SK-N-DZ (cell line): ENCODE data around the gene RND1.

ENCODE experiments used
- DNase-seq: peaks from one replicate; pipeline ENCODE4 v3.0.0-alpha.2; 2015; ENCODE audit warnings: low spot score

RND1 gene

DNA sequence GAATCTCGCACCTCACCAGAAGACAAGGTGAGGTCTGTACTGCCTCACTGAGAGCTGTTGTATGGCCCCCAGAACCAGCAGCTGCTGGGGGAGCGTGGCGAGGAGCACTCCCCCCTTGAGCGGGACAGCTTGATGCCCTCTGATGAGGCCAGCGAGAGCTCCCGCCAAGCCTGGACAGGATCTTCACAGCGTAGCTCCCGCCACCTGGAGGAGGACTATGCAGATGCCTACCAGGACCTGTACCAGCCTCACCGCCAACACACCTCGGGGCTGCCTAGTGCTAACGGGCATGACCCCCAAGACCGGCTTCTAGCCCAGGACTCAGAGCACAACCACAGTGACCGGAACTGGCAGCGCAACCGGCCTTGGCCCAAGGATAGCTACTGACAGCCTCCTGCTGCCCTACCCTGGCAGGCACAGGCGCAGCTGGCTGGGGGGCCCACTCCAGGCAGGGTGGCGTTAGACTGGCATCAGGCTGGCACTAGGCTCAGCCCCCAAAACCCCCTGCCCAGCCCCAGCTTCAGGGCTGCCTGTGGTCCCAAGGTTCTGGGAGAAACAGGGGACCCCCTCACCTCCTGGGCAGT is 38.1 kb downstream of the RND1 start:
- DNase-seq, result no peak

DNA sequence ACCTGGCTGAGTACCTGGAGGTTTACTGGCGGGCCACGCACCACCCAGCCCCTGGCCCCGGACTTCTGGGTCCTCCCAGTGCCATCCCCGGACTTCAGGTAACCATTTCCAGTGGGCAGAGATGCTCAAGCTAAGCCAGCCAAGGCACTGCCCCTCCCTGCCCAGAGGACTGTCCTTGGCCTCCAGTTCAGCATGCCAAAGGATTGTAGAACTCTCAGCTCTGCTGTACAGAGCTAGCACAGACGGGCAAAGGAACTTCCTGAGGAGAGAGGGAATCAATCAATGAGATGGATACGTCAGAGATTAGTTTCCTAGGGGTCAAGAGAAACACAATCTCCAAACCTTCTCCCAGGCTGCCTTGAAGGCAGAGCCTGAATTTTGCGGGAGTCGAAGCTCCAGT is 38.6 kb downstream of the RND1 start:
- no peak for DNase-seq

DNA sequence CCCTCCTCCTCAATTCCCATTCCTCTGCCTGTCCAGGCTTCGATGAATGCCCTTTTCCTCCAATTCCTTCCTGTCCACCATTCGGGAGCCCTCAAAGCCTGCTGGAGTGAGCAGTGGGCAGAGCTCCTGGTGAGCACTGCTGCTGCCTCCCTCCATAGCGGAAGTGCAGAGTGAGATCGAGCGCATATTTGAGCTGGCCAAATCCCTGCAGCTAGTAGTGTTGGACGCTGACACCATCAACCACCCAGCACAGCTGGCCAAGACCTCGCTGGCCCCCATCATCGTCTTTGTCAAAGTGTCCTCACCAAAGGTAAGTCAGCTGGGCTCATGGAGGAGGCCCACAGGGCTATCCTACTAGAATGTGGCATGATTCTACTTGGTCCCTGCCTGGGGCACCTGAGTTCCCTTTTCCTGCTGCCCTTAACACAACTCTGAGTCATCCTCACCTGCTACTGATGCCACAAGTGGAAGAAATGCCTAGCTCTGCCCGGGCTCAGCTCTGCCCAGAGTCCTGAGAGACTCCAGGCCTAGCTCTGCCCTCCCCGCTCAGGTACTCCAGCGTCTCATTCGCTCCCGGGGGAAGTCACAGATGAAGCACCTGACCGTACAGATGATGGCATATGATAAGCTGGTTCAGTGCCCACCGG is 39.3 kb downstream of the RND1 start:
- DNase-seq, result no peak

DNA sequence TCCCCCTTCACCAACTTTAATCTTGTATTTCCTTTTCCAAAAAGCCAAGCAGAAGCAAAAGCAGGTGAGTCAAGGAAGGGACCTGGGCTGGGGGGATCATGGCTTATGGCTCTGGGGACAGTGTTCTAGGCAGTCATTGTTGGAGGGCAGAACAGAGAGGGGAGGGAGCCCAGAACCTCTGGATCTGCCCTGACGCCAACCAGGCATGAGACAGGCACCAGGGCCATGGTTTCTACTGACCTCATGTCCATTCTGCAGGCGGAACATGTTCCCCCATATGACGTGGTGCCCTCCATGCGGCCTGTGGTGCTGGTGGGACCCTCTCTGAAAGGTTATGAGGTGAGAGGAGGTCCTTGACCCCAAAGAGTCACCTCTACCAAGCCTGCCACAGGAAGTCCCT is 40.8 kb downstream of the RND1 start:
- no peak for DNase-seq

DNA sequence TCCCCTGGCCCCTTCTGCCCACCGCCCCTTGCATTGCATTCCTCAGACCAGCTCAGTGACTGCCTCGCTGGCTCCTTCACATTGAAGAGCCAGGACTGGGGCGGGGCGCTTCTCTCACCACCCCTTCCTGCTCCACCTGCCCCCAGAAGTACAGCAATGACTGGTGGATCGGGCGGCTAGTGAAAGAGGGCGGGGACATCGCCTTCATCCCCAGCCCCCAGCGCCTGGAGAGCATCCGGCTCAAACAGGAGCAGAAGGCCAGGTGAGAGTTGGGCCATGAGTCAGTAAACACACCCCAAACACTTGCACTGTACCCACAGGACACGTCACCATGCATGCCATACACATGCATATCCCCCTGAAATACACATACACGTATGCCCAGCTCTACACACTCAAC is 41.6 kb downstream of the RND1 start:
- DNase-seq, result no peak

DNA sequence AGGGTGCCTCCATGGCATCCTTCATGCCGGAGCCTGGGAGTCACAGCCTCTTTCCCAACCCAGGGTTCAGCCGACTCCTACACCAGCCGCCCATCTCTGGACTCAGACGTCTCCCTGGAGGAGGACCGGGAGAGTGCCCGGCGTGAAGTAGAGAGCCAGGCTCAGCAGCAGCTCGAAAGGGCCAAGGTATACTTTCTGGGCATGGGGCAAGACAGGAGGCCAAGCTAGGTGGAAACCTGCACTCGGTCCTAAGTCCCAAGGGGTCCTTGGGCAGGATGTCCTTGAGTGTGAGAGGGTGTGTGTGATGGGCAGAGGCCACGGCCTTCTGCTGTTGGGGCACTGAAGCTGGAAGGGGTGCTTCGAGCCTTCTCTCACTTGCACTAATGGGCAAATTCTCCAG is 42.4 kb downstream of the RND1 start:
- DNase-seq, result no peak

DNA sequence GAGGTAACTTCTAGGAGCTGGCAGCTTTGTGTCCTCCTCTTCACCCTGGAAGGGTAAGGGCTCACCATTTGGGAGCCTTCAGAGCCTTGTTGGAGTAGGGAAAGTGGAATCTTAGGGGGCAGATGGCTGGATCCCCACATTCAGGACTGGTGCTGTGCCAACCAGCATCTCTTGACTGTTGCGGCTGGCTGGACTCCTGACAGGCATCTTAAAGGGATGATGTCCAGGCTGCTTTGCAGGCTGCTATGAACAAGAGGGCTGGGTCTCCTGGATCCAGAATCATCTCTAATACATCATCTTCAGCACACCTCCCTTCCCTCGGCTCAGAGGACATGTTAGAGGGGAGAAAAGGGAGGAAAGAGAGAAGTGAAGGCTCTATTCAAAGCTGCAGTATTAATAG is 43.0 kb downstream of the RND1 start:
- no peak for DNase-seq

DNA sequence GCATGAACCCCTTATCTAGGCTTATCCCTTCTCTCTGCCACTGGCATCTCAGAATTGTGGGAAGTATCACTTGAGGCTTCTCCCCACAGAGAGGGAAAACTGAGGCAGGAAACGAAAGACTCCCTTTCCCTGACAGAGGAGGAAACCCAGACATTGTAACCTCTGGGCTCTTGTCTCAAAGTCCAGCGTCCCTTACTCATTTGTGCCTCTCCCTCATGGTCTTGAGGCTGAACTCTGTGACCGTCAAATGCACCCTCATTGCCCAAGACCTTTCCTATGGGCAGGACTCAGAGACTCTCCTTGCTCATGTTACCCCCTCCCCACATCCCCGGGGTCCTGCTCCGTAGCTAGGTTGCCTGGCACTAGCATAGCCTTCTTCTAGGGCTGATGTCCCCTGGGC is 43.5 kb downstream of the RND1 start:
- no peak for DNase-seq

DNA sequence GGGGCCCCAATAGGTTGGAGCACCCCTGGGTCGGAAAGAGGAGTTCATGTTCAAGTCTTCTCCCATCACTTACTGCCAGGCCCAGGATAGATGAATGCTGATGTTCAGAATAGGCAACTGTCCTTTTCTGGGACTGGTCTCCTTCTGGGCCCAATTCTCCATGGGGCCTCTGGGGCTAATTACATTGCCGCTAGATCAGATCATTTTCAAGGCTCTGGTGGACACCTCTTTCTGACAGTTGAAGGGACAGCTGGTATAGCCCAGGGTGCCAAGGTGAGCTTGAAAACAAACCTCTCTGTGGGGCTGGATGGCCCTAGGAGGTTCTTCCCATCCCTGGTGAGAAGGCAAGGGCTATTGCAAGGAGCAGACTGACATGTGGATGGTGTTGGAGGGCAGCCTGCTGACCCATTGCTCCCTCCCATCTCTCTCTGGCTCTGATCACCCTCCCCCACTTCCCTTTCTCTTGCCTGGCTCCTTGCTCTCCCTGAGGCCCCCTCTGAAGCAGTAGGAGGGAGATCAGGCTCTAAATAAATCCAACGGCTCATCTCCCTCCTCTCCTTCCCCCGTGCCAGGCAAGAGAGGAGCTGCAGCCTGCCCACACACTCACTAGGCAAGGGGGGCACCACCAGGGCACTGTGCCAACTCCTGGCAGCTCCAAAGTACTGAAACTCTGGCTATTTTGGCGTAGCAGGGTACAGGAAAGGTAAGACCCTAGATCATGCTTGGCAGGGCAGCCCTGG is 45.5 kb downstream of the RND1 start:
- peak; percentile 51 for DNase-seq

DNA sequence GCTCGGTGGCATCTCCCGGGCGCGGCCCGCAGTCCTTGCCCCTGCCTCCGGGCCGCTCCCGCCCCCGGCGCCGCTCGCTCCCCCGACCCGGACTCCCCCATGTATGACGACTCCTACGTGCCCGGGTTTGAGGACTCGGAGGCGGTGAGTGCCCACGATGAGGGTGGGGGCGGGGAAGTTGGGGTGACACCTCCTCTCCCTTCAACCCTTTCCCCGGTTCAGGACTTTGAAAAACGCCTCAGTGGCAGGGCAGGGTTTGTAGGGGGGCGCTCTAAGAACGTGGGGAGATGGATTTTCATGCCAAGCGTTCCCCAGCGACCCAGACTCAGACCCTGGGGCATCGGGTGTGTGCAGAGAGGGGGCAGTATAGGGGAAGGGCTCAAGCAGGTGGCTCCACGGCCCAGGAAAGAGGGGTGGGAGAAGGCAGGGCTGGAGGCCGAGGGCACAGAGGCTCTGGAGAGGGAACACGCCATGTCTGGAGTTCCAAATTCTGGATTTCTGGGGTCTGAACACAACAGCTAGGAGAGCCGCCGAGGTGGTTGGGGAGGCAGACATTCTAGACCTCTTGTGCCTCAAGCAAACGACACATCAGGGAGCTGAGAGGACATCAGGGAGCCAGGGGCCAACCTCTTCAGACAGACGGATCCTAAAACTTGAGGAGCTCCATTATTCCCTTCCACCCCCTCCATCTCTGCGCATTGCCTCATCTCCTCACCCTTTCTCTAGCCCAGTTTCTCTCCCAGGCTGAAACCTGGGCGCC is 46.7 kb downstream of the RND1 start:
- peak; percentile 73 for DNase-seq

DNA sequence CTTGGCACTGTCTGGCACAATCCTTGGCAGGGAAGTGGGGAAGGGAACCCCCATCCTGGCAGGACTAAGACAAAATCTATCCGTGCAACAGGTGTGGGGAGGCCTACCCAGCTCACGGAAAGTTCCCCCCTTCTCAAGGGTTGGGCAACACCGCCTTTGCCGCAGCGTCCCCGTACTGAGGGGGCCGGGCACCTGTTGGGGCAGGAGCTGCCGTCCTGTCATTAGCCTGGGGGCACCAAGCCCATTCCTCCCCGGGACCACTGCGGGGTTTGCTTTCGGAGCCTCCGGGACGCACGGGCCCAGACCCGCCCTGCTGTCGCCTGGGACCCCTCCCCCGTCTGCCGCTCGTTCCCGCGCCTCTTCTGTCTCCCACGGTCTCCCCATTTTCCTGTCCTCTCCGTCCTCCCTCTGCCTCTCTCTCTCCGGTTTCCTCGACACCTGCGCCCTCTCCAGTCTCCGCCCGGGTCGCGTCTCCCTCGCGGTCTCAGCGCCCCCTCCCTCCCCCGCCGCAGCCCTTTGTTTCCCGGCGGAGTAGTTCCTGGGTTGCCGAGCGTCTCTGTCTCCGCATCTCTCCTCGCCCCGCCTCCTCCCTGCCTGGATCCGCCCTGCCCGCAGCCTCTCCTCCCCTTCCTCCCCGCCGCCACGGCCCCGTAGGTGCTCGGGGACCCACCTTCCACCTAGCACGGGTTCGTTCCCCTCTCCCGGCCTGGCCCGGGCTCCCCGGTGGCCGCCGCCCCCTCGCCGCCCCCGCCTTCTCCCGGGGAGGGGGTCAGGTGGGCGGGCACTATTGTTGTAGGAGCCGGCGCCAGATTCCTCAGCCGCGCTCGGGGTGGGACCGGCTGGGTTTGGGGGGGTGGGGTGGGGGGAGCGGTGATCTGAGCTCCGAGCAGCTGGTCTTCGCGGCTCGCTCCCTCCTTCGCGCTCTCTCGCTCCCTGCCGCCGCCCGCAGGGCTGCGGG is 47.5 kb downstream of the RND1 start, which contains the start of gene CACNB3:
Gene CACNB3, plus strand, starts transcription at position 624 of the 958 bp plus-strand sequence. CDS start 434 bp downstream, outside the sequence.
- DNase-seq, result peak; percentile 85

DNA sequence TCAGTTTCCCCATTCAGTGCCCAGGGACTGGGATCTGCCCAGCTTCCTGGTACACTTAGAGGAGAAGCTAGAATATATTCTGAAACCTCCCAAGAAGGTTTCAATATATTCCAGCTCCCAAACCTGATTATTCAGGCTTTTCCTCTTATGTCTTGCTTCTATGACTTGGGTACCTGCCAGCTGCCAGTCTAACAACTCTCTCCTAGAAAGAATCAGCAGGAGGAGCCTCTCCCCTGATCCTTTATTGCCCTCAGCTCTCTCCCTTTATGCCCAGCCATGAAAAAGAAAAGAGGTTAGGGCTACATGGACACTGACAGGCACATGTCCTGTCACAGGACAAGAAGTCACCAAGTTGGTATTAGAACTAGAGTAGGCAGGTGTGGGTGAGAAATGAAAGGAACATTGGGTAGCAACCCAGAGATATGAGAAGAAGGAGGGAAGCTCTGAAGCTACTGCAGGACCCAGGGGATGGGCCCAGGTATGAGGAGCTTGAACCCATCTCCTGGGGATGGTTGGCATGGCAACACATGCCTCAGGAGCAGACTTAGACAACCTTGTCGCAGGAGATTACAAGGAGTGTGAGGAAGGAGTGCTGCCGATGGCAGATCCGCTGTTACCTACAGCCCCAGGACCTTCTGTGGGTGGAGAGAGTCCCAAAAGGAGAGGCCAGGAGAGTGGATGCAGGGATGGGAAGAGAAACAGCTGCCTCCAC is 49.4 kb downstream of the RND1 start:
- no peak for DNase-seq

DNA sequence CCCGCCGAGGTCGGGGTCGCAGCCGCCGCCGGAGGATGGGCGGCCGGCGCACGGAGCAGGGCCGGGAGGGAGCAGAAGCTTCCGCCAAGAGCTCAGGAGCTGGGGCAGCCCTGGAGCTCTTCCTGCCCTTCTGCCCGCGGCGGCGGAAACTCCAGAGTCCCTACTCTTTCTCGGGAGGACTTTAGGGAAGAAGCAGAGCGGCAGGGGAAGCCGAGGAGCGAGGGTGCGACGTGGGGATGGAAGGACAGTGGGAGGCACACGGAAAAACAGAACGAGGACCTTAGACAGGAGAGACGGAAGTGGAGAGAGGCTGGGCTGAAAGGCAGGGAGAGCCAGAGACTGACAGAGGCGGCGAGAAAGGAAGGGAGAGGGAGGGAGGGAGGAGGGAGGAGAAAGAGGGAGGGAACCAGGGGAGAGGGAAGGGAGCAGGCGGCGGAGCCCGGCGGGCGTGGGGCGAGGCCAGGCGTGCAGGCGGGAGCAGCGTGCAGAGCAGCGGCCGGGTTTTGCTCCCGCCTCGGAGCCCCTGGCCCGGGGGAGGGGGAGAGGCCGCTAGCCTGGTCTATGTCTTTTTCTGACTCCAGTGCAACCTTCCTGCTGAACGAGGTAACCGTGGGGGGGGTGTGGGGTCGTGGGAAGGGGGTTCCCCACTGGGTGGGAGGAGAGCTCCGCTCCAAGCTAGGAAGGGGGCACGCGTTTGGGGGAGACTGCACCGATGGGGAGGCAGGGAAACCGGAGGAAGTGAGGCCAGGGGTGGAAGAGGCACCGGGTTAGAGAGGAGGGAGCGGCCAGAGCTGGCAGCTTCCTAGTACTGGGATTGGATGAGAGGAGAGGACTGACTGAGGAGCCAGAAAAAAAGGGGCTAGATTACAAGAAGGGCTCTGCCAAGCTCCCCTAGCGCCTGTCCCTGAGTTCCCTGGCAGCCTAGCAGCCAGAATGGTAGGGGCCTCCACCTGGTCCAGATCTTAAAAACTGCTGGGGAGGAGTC is 50.3 kb downstream of the RND1 start:
- DNase-seq, result peak; percentile 82

DNA sequence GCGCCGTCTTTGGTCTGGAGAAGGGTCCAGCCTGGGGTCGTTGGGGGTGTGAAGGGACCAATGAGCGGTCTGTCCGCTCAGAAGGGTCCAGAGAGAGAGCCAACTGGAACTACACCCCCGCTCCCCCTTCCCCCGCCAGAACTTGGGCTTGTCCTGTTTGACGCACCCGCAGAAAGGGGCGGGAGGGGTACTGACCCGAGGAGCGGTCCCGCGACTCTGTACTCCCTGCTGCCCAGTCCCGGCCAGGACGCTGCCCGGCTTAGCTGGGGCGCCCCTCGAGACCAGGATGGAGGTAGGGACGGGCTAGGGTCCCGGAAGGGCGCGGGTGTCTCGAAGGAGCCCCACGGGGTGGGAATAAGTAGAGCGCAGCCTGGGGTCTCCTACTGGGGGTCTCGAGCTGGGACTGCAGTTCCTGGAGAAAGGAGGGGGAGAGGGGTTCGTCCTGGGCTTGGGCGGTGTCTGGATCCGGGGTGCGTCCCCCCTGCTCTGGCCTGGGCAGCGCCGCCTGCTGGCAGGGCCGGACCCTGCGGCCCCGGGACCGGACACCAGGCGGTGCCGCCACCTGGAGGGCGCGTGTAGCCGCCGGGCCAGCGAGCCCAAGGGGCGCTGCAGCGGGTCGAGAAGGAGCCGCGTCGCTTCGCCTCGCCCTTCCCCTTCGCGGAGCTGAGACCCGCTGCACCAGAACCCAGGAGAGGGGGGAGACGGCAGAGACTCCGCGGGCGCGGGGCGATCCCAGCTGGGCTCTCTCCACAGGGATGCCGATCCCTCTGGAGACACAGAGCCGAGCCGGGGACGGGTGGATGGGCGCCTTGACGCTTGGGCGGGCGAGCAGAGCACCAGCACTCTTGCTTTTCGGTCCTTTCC is 51.2 kb downstream of the RND1 start:
- DNase-seq, result peak; percentile 70

DNA sequence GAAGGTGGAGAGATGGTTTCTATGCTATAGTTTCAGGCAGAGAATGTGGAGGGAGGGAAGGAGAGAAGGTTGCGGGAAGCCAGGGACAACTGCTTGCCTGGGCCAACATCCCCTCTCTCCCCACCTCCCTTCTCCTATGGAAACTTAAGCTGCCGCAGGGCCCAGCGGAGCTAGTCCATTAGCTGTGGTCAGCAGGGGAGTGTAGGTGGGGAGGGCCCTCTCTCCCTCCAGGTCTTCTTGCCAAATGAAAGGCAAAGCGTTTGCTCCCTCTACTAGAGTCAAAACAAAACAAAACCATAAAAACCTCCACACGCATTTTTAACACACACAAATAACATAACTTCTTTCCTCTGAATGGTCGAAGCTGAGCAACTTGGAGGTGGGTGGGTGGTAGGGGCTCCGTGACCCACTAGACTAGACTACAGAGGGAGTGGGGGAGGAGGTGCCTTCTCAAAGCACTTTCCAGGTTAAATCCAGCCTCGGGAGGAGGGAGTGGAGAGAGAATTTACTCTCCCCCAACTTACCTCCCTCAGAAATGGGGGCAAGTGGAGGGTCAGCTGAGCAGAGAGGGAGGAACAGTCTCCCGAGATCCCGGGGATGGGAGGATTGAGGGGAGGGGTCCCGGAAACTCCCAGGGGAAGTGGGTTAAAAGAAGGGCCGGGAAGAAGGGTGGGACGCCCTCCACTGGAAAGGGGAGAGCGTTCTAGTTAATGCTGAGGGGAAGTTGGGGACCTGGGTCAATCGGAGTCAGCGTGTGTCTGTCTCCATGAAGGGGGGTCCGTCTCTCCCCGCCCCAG is 52.0 kb downstream of the RND1 start:
- no peak for DNase-seq

DNA sequence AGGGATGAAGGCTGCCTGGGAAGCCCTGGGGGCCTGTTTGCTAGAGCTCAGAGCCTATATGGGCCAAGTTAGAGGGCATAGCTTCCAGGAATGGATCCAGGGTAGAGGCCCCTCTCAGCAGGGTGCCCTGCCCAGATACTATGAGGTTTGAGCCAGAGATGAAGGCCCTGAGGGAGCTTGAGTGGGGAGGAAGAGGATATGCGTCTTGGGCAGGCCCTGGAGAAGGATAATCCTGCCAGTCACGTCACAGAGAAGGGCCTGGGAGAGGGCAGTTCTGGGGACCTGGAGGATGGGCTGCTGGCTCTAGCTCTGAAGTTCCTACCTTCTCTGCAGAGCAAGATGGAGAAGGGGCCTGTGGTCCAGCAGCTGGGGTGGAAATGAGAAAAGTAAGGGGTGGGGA is 53.3 kb downstream of the RND1 start:
- DNase-seq, result no peak

DNA sequence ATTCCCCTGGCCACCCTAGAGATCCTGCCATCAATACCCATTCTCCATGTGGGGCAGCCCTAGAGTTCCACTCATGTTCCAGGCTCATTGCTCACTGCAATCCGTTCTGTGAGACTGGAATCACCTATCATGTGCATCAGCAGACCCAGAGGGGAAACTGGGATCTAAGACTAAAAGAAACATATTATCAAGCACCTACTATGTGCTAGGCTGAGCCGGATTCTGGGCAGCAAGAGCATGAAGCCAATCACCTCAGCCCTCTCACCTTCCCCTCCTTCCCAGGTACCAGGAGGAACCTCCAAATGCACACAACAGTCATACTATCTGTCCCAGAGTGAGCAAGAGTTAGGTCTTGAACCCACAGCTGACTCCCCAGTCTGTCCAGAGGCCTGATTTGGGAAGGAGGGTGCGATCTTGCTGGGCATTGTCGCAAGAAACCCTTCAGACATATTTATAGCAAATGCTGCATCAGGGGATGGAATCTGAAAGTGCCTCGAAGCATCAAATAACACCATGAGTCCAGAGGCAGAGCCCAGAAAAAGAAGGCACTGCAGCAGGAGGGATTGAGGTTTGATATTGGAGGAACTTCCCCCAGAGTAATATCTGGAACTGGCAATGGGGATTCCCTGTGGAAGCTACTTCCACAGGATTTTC is 54.1 kb downstream of the RND1 start:
- no peak for DNase-seq
